Measurements from ENCODE around the gene LRRC42. TPM values are rescaled to one million over a fixed set of nuclear protein-coding genes. Genes with fewer than 3 reads are reported as not detected.

The LRRC42 gene, protein sequence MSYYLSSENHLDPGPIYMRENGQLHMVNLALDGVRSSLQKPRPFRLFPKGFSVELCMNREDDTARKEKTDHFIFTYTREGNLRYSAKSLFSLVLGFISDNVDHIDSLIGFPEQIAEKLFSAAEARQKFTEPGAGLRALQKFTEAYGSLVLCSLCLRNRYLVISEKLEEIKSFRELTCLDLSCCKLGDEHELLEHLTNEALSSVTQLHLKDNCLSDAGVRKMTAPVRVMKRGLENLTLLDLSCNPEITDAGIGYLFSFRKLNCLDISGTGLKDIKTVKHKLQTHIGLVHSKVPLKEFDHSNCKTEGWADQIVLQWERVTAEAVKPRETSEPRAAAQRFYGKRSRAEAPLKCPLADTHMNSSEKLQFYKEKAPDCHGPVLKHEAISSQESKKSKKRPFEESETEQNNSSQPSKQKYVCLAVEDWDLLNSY
- total RNA-seq (2014; rRNA removed; shearing (Covaris generic)), result 17.6 and 18.3 TPM in 2 replicates
- 22.4 and 24.7 TPM in 2 replicates for polyA plus RNA-seq (2014; cell fraction: nucleus; rRNA removed)

DNA sequence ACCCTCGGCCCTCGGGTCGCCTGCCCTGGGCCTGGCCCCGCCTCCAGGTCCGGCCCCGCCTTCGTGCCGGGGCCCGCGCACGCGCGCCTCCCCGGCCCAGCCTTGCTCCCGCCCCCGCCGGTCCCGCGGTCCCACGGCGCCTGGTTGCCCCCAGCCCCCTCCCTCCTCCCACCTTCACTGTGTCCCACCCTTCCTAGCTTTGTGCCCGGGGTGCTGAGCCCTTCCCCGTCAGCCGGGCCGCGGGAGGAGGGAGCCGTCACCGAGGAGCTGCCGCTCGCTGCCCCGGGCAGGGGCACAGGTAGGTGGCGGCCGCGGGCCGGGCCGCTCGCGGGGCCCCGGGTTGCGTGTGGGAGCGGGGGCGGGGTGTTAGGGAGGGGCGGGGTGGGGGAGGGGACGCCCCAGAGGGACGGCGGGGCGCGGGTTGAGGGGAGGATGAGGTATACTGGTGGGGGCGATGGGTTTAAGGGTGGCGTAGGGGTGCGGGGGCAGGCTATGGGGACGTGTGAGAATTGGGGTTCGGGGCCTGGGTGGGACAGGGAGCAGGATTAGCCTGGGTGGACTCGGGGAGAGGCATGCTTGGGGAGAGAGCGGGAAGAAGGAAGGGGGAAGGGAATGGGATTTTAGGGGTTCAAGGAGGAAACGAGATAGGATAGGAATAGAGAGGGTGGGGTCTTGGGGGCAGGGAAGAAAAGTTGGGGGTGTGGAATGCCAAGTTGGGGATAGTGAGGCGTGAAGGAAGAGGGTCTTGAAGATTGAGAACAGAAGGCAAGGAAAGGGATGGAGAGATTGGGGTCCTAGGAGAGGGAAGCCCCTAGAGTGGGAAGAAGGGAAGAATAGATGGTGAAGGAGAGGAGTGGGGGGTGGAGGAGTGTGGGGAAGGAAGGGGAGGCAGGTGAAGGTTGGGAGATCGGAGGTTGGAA lies at the start of gene LRRC42:
LRRC42 (plus strand) TSS at position 99 of the 920 bp plus-strand sequence. CDS start 5,650 bp downstream, outside the sequence.
- DNase-seq (ENCODE audit: extremely low read depth, low read depth), result no peak

DNA sequence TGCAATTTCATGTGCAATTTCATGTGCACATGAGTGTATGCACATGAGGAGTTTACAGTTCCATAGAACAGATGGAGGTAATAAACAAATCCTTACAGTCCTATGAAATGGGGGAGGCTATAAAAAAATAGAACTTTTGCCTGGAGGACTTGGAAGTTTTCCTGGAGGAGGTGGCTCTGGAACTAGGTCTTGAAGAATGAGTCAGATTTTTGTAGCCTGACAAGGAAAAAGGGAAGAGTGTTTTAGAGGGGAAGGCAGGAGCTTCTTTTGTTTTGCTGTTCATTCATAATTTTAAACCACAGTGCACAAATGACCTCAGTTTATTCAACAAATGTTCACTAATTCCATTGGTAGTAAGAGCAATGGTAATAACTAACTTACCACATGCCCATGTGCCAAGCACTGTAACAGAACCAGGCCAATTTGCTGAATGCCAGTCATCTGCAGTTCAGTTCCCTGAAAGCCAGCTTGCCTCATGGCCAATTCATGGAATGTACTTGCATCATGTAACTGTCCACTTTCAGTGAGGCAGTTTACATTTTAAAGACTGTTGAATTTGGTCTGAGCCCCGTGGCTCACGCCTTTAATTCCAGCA lies 49.4 kb upstream of the LRRC42 start:
- no peak for DNase-seq (ENCODE audit: extremely low read depth, low read depth)

DNA sequence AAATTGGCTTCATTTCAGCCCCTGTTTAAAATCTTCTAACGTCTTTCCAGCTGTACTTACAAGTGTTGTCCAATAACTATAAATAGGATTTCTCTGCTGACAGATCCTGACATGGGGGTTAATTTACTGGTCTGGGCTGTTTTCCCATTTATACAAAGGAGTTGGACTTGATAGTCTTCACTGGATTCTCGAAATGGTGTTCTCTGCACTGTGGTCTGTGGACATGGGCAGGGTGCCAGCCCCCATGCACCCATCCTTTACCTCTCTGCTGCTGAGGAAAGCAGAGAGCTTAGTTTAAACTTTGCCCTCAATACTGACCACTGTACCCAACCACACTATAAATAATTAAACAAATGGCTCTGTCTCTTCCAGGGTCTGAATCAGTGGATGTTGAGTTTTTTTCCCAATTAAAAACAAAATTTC lies 46.9 kb upstream of the LRRC42 start:
- DNase-seq (ENCODE audit: extremely low read depth, low read depth), result no peak

DNA sequence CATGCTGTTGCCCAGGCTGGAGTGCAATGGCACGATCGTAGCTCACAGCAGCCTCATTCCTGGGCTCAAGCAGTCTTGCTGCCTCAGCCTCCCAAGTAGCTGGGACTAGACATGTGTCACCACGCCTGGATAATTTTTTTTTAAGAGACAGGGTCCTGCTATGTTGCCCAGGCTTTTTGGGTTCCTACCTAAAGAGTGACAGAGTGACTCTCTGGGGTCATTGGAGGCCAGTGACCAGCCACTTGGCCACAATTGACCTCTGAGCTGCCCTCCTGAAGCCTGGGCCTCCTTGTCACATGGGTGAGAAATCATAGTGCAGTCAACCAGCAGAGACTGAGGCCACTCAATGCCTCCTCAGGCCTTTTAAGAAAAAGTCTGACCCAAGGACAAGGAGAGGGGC lies 46.4 kb upstream of the LRRC42 start:
- no peak for DNase-seq (ENCODE audit: extremely low read depth, low read depth)

DNA sequence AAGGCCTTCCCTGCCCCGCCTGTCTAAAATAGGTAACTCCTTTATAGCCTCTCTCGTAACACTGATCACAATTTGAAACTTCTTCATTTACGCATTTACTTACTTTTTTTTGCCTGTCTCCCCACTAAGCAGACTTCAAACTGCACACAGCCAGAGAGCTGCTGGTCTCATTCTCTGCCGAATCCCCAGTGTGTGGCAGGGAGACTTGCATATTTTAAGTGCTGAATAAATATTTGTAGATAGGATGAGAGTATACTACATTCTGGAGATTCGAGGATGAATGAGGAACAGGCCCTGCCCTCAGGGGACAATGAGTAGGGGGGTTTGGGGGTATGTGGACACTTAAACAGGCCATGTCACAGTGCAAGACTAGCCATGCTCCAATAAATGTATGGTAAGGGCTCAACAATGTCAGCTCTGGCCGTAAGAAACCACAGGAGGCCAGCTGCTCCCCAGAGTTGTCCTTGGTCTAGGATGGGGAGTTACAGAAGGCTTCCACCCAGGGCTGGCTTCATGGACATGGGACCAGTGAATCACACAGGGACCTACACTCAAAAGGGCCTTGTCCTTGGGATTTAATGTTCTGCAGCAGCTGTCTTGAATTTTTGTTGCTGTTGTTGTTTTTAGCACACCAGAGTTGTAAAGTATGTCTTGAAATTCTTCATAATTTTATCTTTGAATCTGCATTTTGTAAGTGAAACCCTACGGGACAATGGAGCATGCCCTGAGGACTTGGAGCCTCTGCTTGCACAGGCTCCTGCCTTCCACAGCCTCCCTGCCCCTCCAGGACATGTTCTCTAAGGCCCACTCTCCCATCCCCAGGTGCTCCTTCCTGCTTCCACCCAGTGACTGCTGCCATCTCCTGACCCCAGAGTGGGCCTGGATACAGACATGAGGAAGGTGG lies 43.7 kb upstream of the LRRC42 start:
- no peak for DNase-seq (ENCODE audit: extremely low read depth, low read depth)

DNA sequence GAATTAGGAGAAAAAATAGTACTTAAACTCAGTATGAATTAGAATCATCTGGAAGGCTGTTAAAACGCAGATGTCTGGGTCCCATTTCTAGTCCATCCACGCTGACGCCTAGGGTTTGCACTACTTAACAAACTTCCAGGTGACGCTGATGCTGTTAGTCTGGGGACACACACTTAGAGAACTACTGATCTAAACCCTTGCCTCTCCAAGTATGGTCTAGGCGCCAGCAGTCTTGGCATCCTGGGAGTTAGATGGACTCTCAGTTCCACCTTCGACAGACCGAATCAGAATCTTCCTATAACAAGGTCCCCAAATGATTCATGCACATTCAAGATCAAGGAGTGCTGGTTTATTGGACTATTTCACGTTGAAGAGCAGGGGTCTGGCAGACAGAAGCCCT lies 40.6 kb upstream of the LRRC42 start:
- no peak for DNase-seq (ENCODE audit: extremely low read depth, low read depth)

DNA sequence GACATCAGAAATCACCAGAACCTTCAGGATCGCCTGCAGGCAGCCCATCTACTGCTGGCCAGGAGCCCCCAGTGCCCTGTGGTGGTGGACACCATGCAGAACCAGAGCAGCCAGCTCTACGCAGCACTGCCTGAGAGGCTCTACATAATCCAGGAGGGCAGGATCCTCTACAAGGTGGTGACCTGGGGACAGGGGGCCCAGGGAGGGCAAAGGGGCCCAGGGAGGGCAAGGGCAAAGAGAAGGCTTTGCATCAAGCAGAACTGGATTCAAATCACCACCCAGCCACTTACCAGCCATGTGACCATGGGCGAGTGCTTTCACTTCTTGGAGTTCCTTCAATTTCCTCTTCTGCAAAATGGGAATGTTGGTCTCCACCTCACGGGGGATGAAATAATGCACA lies 40.0 kb upstream of the LRRC42 start:
- DNase-seq (ENCODE audit: extremely low read depth, low read depth), result no peak

DNA sequence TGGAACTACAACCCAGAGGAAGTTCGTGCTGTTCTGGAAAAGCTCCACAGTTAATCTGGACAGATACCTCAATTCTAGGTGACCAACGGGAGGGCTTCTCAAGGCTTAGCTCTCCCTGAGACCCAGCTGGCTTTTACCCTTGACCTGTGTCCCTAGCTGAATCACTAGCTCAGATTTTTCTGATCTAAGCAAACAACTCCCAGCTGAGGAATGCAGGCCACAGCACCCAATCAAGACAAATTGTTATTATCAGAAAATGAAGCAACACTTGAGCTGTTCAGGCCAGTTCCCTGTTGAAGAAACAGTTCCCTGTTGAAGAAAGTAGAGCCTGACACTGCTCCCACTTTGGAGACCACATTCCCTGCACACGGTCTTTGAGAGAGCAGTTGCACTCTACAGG lies 36.2 kb upstream of the LRRC42 start:
- no peak for DNase-seq (ENCODE audit: extremely low read depth, low read depth)

DNA sequence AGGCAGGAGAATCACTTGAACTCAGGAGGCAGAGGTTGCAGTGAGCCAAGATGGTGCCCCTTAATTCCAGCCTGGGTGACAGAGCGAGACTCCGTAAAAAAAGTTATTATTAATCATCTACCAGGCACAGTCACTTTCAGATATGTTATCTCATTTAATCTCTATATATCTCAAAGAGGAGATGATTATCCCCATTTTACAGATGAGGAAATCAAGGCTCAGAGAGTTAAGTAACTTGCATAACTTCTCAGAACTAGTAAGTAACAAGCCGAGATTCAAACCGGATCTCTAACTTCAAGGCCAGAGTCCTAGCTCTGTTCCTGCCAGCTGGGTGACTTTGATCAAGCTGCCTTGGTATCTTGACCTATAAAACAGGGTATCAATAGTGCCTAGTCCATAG lies 34.7 kb upstream of the LRRC42 start:
- no peak for DNase-seq (ENCODE audit: extremely low read depth, low read depth)

DNA sequence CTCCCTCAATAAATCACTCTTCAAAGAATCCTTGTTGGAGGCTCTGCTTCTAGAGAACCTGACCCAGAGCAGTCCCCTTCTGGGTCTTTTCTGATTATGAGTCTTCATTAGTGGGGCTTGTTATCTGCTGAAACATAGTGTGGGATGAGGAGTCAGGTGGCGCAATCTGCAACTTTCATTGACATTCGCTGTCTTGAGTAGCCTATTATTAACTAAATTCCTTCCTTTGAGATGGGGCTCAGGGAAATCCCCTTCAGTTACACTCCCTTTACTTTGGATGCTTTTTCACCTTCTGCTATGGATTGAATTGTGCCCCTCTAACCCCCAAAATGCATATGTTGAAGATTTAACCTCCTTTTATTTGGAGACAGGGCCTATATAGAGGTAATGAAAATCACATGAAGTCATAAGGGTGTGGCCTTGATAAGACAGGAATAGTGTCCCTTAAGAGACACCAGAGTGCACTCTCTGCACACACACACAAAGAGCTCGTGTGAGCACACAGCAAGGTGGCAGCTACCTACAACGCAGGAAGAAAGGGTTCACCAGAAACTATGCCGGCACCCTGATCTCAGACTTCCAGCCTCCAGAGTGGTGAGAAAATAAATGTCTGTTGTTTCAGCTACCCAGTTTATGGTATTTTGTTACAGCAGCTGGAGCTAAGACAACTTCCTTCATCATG lies 32.7 kb upstream of the LRRC42 start:
- DNase-seq (ENCODE audit: extremely low read depth, low read depth), result no peak

DNA sequence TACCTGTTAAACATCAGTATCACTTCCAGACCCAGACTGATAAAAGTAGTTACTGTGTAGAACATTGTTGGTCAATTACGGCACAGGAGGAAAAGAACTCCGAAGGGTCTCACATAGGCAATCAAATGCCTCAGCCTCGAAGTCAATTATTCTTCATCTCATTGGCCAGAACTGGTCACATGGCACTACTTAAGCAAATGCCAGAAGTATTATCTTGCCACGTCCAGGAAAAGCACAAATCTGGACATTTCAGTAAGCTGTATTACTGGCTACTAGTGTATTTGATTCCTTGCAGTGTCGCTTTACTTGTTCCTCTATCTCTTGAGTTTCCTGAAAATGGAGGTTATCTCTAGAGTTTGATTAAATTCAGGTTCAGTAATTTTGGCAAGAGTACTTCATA lies 27.8 kb upstream of the LRRC42 start:
- DNase-seq (ENCODE audit: extremely low read depth, low read depth), result no peak

DNA sequence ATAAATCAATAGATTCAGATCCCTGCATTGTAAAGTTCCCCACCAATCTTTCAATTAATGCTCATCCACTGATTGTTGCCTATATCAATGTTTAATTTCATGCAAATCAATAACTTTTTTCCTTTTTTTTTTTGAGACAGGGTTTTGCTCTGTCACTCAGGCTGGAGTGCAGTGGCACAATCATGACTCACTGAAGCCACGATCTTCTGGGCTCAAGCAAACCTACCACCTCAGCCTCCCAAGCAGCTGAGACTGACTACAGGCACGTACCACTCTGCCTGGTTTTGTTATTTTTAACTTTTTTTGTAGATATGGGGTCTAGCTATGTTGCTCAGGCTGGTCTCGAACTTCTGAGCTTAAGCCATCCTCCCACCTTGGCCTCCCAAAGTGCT lies 26.5 kb upstream of the LRRC42 start:
- no peak for DNase-seq (ENCODE audit: extremely low read depth, low read depth)

DNA sequence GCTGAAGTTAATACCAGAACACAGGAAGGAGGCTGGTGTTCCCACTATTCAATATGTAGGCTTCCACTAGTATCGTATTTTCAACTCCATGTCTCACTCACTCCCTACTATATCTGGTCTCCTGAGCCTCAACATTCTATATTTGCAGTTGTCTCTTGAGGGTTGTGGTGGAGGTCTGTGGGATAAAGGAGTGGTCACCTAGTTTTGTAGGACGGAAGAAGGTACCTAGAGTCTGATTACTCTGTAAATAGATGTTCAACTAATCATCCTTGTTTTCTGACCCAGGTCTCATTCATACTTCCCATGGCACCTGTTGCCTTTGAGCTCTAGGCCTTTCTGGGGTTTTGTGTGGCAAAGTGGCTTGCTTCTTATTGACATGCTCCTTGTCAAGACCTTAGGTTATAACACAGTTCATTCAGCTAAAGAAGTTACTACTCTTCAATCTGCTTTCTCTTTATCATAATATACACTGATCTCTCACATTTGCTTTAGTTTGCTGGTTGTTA lies 18.7 kb upstream of the LRRC42 start:
- DNase-seq (ENCODE audit: extremely low read depth, low read depth), result no peak

DNA sequence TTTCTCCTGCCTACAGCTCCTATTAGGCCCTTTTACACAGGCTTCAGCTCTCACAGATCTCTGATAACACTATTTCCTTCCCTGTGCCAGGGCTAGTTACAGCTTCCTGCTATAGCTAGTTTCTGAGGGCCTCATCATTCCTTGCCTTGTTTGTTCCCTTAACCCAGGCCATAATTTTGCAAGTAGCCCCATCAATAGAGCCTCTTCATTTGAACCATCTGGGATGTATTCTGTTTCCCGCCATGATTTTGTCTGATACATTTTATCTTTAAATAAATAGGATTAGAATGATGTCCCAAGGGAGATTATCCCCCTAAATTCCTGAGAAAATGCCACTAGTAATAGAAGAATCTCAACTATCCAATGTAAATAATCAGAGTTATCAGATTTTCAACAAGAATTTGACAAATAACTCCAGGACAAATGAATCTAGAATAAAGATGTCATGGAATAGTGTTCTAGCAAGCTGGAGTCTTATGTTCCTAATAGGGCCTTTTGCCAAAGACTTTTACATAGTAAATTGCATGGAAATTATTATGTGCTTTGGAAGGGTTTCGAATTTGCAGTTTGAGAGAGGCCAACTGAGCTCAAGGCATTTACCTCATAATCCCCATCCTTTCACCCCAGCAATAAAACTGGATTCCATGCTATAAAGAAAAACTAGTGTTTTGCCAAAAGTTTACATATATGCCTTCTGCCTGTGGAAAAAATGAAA lies 16.7 kb upstream of the LRRC42 start:
- no peak for DNase-seq (ENCODE audit: extremely low read depth, low read depth)

DNA sequence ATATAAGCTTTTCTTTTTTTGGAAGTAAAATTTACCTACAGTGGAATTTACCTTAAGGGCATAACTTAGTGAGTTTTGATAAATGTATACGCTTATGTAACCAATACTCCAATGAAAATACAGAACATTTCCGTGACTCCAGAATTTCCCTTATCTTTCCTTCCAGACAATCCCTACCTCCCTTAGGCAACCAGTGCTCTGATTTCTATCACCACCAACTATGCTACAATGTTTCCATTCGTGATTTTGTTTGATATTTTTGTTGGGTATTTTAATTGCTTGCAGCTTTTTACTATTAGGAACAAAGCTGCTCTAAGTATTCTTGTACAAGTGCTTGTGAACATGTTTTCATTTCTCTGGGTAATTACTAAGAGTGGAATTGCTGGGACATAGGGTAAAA lies 15.2 kb upstream of the LRRC42 start:
- DNase-seq (ENCODE audit: extremely low read depth, low read depth), result no peak

DNA sequence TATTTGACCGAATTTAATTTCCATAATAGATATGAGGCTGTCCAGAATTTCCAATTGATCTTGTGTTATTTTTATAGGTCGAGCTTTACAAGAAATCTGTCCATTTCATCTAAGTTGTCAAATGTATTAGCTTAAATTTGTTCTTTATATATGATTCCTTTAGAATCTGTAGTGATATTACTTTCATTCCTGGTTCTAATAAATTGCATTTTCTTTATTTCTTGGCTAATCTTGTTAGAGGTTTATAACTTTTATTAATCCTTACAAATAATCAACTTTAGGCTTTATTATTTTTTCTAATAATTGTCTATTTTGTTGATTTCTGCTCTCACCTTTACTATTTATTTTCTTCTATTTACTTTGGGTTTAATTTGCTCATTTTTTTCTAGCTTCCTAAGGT lies 14.6 kb upstream of the LRRC42 start:
- no peak for DNase-seq (ENCODE audit: extremely low read depth, low read depth)

DNA sequence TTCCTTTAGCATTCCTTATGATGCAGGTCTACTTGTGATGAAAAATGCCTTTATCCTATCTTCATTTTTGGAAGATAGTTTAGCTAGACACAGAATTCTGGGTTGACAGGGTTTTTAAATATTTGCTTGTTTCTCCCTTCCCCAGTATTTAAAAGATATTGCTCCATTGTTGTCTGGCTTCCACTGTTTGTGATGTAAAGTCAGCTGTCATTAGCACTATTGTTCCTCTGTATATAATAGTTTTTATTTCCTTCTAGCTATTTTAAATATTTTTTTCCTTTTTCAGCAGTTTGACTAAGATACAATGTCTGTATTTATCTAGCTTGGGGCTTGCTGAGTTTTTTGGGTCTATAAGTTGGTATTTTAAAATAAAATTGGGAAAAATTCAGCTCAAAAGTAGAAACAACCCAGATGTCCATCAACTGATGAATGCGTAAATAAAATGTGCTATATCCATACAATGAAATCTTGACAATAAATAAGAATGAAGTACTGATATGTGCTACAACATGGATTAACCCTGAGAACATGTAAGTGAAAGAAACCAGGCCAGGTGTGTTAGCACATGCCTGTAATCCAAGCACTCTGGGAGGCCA lies 11.9 kb upstream of the LRRC42 start:
- no peak for DNase-seq (ENCODE audit: extremely low read depth, low read depth)

DNA sequence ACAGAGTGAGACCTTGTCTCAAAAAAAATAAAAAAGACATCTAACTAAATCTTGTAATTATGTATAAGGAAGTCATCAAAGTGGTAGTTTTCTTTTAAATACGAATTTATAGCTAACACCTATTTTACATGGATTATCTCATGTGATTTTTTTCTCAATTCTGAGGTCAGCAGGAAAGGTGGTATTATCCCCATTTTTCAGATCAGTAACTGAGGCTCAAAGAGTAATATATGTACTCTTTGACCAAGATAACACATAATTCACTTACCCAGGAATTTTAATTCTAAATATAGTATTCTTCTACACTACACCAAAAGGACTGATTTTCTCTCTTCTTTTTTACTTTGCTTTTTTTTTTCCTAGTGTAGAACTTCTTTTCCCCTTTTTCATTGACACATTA lies 9.7 kb upstream of the LRRC42 start:
- no peak for DNase-seq (ENCODE audit: extremely low read depth, low read depth)
